Measurements from ENCODE around the gene ADPRHL1.
"Not testable (repeated sequence)": the region's sequence is repeated elsewhere in the genome, so short reads cannot be mapped to it uniquely, and the experiment has no call there.

ADPRHL1 gene

DNA sequence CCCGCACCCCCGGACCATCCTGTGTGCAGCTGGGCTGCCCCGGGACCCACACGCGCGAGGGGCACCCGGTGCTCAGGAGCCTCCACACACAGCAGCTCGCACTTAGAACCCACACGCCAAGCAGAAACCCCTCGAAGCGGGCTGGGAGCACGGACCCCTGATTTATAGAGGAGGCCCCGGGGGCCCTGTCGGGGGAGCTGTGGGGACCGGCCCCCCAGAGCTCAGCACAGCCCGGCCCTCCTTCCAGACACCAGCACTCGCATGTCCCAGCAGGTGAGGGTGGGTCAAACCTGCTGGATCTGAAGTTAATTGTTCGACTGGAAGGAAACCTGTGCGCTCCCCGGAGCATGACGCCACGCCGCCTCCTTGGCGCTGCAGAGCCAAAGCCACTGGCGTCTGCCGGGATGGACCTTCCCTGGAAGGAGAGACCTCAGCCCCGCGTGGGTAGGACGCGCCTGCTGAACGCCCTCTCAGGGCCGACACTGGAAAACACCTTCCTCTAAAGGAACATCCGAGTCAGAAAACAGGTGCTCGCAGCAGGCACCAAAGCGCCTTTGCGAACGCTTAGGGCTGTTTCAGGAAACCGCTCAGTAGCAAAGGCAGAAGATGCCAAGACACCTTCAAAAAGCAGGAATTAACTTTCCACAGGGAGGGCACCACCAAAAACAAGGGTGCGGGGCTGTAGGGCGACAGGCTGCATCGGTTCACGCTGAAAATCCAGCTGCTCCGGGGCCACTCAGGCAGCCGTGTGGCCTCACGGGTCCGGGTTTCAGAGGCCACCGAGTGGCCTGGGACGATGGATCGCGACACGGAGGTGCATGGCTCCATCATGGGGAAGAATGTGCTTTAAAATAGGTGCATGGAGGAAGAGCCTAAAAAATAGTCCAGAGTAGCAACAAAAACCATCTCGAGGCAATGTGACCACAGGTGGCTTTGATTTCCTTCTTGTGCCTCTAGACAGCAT, 51.6 kb downstream of the ADPRHL1 start:
- no peak for DNase-seq (ENCODE audit: low read depth)

DNA sequence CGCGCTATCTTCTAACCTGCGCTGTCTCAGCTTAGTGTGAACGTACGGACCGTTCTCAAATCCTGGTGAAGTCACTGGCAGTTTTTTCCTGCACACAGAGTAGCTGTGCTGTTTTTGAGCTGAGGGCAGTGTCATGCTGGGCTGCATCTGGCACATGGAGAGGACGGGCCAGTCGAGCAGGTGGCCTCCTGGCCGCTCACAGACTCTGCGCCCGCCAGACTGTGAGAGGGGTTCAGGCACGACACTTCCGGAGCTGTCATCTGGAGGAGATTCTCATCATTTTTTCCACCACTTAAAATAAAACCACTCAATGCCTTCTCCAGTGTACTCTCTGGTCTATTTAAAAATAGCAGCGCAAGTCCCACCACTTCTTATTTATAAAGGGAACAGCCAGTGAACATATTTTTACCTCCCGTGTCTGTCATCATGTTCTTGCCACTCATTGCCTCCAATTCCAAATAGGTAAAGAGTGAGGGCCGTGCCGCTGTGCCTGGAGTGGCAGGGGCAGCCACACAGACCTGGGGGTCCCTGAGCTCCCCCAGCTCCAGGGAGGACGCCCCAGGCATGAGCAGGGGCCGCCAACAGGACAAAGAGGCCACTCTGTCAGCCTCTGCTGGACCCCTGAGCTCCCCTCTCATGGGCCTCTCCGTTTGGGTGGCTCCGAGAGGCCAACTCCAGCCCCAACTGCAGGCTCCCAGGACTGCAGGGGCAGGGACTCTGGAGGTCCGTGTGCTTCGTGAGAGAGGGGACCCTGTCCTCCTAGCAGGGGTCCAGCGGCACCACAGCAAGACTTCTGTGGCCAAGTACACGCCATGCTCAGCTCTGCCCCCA, 52.5 kb downstream of the ADPRHL1 start:
- peak; percentile 57 for DNase-seq (ENCODE audit: low read depth)

DNA sequence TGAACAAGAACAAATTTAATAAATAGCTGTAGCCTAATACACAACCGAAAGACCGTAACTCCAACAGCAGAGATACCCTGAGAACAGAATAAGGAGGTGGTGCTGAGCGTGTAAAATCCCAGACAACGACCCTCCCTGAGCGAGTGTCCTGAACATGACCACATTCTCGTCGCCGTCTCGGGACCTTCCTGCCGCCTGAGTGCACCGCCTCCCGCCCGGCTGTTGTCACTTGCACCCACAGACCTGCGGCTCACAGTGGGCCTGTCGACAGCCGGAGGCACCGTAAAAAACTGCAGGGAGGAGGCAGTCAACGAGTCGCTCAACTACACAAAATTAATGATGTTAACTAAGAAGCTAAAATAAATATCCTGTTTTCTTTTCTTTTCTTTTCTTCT, 53.5 kb downstream of the ADPRHL1 start:
- no peak for DNase-seq (ENCODE audit: low read depth)

DNA sequence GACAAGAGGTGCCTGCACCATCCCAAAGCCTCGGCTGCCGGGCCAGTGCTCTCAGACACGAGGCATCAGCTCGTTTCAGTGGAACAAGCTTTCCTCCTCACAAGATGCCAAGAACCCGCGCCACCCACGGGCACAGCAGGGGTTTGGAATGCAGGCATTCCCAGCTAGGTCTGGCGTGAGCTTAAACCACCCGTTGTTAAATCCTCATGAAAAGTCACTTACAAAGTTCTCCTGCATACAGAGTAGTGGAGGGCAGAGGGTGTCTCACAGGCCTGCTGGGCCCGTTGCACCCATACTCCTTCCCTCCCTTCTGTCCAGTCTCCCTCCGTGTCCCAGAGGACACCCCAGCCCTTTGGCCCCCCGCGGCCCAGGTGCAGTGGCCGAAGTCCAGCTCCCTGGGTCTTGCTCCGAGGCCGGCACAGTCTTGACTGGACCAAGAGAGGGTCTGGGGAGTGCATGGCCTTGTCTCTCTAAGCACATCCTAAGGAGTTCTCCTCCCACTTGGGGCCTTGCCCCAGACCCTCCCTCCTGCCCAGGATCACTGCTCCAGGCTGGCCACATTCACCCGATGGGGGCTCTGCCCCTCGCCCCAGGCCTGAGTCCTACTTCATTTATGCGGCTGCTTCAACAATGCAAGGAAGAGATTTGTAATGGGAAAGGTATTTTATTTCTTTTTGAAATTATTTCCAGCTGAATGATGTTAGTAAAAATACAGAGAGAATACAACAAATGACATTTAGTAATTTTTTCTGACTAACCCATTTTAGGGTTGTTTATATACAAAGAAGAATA, 54.1 kb downstream of the ADPRHL1 start:
- DNase-seq (ENCODE audit: low read depth) = peak; percentile 57

DNA sequence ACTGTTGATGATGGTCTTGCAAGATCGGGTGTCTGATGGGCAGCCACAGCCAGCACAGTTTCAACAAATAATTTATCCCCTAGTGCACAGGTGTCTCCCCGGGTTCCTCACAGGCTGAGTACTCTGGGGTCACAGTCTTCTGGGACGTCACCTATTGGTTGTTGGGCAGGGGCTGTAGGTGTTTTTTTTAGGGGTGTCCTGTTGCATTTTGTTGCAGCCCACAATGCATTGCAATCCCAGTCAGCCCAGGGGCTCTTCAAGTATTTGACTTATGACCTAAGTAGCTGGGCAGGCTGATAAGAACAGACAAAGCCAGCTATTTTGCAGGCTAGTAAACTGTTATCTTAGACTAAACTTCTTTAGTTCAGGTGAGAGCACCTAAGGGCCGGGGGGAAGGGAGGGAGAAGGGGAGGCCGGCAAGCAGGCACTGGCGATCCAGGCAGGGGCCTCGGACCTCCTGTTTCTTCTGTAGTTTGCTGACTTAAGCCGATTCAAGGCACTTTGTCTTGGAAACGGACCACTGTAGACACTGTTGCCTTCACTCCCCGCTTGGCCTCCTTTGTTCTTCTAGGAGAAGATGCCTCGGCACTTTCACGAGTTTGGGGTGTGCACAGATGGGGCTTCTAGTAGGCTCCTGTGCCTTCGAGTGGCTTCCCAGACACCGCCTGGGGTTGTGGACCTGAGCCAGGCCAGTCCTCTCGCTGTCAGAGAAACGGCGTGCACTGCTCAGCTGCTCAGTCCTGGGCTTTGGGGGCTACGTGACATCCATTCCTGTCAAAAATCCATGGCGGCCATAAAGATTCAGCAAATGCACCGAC, 55.5 kb downstream of the ADPRHL1 start:
- DNase-seq (ENCODE audit: low read depth) = no peak

DNA sequence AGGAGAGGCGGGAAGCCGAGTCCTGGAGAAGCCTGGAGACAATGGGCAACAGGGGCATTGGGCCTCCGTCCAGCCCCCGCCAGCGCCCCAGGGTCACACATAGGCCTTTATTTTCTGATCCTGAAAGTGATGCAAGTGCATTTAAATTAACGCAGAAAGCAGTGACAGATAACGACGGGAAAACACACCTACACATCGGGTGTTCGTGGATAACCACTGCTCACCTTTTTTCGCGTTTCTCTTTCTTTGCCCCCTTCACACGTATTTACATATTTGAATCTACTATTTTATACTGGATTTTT, 59.0 kb downstream of the ADPRHL1 start:
- DNase-seq (ENCODE audit: low read depth) = no peak

DNA sequence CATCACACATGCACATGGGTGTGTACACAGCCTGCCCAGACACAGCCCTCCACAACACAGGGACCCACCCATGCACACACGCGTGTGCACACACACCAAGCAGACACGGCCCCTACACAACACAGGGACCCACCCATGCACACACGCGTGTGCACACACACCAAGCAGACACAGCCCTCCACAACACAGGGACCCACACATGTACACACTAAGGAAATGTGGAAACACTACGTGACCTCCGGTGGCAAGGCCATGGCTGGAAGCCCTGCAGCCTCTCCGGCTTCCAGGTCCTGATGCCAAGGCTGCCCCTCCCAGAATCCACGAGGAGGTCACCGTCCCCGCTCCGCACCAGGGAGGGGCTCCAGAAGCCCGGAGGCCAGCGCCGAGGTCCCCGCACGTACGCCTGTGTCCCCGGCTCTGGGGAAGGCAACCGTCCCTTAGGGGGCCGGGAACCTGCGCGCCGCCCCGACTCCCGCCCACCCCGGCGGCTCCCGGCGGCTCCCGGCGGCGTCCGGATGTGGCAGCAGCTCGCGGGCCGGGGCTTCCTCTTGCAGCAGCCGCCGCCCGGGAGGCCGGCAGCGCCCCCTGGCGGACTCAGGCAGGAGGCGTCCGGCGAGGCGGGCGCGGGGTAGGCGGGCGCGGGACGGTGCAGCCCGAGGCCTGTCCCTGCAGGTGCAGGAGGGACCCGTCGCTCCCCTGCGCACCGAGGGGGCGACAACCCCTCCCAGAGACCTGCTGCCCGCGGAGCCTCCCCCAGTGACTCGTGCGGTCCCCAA, 59.5 kb downstream of the ADPRHL1 start:
- DNase-seq (ENCODE audit: low read depth) = peak; percentile 77

DNA sequence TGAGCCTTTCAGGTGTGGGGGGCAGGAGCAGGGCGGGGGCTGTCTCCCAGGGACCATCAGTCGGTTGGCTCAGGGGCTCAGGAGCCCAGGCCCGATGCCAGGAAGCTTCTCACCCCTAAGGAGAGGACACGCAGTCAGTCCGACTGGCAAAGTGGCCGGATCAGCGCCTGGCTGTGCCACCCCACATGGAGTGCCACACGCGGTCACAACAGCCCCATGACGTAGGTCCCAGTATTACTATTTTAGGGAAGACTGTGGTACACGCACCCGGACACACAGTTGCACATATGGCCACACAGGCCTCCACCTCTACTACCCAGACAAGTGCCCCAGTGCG, 60.1 kb downstream of the ADPRHL1 start:
- DNase-seq (ENCODE audit: low read depth) = no peak

DNA sequence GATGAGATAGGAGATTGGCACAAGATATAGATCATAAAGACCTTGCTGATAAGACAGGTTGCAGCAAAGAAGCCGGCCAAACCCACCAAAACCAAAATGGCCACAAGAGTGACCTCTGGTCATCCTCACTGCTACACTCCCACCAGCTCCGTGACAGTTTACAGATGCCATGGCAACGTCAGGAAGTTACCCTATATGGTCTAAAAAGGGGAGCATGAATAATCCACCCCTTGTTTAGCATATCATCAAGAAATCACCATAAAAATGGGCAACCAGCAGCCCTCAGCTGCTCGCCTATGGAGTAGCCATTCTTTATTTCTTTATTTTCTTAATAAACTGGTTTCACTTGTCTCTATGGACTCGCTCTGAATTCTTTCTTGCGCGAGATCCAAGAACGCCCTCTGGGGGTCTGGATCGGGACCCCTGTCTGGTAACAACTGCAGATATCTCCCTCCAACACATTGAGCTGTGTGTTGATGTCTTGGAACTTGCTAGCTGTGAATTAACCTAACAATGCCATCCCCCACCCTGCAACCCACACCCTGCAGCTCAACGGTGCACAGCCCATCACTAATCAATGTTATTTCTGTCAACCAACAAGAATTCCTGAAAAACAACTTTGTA, 62.3 kb downstream of the ADPRHL1 start:
- no peak for DNase-seq (ENCODE audit: low read depth)

DNA sequence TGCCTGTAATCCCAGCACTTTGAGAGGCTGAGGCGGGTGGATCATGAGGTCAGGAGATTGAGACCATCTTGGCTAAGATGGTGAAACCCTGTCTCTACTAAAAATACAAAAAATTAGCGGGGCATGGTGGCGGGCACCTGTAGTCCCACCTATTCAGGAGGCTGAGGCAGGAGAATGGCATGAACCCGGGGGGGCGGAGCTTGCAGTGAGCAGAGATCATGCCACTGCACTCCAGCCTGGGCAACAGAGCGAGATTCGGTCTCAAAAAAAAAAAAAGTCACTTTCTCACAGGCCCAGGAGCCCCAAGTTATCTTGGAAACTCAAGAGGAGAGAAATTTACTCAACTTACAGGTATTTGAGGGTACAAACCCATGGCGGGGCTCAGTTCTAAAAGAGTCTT, 63.7 kb downstream of the ADPRHL1 start:
- DNase-seq (ENCODE audit: low read depth) = not testable (repeated sequence)

DNA sequence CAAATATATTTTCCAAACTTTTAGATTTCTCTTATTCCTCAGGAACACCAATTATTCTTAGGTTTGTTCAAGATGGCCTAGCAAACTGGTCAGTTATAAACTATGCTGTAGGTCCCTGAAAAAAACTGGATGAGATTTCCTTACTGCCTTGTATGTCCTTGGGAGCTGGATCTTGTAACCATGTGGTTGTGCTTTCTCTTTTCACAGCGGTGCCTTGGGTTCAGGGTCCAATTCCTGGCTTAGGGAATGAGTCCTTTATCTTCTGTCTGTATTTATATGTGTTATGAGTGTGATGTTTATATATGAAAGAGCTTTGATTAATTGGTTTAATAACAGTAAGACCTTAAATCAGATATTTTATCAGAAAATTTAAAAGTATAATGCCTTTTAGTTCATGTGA, 65.9 kb downstream of the ADPRHL1 start:
- DNase-seq (ENCODE audit: low read depth) = no peak

DNA sequence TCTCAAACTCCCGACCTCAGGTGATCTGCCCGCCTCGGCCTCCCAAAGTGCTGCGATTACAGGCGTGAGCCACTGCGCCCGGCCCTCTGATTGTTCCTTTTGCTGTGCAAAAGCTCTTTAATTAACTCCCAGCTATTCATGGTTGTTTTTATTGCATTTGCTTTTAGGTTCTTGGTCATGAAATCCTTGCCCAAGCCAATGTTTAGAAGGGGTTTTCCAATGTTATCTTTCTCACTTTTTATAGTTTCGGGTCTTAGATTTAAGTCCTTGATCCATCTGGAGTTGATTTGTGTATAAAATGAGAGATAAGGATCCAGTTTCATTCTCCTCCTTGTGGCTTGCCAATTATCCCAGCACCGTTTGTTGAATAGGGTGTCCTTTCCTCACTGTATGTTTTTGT, 70.2 kb downstream of the ADPRHL1 start:
- DNase-seq (ENCODE audit: low read depth) = peak; percentile 36

DNA sequence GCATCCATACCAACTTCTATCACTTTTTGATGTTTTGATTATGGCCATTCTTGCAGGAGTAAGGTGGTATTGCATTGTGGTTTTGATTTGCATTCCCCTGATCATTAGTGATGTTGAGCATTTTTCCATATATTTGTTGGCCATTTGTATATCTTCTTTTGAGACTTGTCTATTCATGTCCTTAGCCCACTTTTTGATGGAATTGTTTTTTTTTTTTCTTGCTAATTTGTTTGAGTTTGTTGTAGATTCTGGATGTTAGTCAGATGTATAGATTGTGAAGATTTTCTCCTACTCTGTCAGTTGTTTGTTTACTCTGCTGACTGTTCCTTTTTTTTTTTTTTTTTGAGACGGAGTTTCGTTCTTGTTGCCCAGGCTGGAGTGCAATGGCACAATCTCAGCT, 70.7 kb downstream of the ADPRHL1 start:
- not testable (repeated sequence) for DNase-seq (ENCODE audit: low read depth)

DNA sequence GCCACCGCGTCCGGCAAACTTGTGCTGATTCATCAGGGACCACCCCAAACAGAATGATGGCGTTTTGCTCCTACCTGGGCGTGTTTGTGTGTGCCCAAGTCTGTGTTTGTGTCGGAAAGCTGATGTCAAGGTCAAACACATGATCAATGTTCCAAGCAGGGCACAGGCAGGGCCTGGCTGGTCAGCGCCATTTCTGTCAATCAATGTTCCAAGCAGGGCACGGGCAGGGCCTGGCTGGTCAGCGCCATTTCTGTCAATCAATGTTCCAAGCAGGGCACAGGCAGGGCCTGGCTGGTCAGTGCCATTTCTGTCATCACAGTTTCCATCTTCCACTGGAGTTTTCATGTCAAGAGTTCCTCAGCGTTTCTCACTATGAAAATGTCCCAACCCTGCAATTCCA, 74.5 kb downstream of the ADPRHL1 start:
- DNase-seq (ENCODE audit: low read depth) = no peak

DNA sequence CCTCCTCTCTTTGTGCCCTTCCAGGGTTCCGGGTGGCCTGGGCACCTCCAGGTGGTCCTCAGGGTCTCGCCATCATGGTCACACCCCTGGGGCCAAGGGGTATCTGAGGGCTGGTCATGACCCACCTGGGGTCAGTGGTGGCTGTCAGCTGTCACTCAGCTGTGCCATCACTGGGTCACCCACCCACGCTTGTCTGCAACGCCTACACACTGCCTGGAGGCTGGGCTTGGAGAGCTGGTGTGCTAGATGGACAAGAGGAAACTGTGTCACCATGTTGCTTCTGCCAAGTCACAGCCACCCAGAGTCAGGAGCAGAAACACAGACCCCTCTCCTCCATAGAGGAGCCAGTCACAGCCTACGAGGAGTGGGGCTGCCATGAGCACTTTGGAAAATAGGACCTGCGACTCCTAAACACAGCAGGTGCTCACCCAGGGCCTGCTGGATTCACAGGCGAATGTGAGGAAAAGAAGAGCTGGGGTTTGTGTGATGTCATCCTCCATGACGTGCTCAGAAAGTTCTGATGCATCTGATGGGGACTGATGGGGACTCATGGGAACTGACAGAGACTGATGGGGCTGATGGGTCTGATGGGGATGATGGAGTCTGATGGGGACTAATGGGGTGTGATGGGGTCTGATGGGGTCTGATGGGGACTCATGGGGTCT, 78.6 kb downstream of the ADPRHL1 start:
- DNase-seq (ENCODE audit: low read depth) = no peak

DNA sequence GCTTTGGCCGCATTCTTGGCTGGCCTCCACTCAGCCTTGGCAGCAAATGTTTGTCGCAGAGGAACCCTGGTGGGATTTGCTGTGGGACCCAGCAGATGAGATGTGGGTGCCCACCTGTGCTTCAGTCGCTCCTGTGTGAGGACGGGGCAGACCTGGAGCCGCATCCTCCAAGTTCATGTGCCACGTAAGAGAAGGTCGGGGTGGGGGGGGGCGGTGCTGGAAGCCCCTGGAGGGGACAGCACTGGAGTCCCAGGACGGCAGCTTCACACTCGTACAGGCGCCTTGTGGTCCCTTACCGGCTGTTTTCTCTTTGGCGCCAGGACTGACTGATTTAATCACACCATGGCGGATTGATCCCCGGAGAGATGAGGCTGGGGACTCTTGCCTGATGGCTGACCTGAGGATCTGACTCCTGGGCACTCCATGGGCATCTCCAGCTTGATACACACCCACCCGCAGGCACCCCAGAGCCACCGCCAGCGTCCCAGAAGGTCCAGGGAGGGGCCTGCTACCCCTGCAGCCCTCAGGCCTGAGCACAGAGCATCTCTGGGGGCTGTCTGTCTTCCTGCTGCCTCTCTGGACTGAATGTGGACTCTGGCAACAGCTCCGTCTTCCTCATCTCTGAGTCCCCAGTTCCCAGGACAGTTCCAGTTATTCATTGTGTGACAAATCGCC, 79.3 kb downstream of the ADPRHL1 start:
- no peak for DNase-seq (ENCODE audit: low read depth)

DNA sequence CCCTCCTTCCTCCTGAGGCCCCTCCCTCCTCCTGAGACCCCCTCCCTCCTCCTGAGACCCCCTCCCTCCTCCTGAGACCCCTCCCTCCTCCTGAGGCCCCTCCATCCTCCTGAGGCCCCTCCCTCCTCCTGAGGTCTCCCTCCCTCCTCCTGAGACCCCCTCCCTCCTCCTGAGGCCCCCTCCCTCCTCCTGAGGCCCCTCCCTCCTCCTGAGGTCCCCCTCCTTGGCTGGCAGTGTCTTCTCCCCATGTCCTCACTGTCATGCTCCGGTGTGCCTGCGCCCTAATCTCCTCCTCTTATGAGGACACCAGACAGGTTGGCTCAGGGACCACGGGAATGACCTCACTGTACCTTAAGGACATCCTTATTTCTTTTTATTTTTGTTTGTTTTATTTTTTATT, 81.6 kb downstream of the ADPRHL1 start:
- not testable (repeated sequence) for DNase-seq (ENCODE audit: low read depth)

DNA sequence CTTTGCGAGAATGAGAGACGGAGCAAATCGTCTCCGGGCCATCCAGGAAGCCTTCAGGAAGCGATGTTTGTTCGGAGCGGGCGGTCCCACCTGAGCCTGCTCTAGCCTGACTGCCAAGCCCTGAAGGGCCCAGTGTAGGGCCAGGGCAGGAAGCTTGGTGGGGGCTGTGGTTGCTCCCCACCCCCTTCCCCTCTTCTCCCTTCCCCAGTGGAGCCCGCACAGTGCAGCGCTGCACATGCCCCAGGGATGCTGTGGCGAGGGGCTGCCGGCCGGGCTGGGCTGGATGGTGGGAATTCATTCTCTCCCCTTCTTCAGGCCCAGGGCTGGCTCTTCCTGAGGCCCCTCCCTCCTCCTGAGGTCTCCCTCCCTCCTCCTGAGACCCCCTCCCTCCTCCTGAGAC, 82.2 kb downstream of the ADPRHL1 start:
- no peak for DNase-seq (ENCODE audit: low read depth)

DNA sequence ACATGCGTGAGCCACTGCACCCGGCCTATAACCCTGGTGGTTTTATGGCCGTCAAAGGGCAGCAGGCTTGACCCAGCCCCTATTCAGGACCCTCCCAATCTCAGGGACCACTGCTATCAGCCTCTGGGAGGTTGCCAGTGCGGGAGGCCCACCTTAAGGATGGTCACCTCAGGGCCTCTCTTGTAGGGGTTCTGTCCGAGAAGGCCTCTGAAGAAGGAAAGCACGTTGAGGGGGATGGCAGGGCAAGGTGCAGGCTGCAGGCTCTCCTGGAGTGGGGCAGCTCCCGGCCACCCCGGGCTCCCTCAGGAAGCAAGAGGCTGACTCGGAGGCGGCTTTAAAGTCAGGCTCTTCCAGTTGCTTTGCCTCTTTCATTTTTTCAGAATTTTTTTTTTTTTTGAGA, 83.4 kb downstream of the ADPRHL1 start:
- DNase-seq (ENCODE audit: low read depth) = no peak
